Right renal cortex interstitium (tissue), 3 donors: Measurements from ENCODE around the gene ZNF775. TPM values are rescaled to one million over a fixed set of nuclear protein-coding genes. Genes with fewer than 3 reads are reported as not detected.

ENCODE experiments used
- DNase-seq, 3 donors: peaks; one replicate each; pipeline ENCODE4 v3.0.0-alpha.2; 2013; ENCODE audit warnings: low read depth in 3 of 3, low spot score in 2 of 3
- polyA plus RNA-seq, 3 donors: library from polyadenylated mRNA; unstranded; fragments of 120-200 nt; gene quantifications; one replicate each; pipeline ENCODE4 v1.2.1, GENCODE V29; 2013; ENCODE audit not compliant: insufficient read length in 3 of 3

Gene ZNF775
- polyA plus RNA-seq, 3 donors = 3.6 to 4.1 (median 4.1) TPM

DNA sequence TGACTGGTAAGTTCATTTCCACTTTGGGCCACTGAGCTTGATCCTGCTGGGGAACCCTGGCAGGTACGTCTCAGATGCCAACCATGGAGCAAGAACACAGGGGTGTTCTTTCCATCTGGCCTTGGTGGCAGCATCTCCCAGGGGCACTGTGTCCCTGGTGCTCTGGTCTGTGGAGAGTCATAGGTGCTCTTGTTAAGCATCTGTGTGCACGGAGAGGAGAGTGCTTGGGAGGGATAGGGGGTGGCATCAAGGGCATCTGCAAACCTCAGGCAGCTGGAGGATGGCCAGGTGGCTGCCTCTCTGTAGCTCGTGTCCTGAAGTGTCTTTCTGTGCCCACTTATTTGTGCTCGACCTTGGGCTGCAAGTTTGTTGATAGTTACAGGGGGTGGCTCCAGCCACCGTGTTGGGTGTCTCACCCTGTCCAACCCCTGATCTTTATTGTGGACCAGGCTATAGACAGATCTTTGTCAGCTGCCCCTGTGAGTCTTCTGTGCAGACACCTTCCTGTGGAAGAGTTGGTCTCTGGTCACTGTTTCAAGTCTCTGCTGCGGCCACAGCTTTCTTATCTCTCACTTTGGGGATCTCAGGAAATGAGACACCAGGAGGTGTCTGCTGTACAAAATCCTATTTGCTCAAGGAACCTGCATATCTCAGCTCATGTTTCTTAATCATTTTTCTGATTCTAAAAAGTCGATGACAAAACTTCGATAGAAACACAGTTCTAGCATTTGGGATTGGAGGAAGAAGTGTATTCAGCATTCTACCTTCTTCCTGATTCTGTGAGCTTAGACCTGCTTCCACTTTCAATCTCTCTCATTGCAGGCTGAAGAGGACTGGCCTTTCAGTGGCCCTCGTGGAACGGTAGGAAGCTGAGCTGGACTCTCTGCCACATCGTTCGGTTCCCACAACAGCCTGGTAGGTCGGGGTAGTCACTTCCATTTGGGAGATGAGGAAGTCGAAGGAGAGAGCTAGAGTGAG is 54.1 kb downstream of the ZNF775 start:
- DNase-seq = no peak

- DNase-seq = no peak
Observed at GRCh38 chr7:150434240-150434639, 55.1 kb downstream of the ZNF775 start.

DNA sequence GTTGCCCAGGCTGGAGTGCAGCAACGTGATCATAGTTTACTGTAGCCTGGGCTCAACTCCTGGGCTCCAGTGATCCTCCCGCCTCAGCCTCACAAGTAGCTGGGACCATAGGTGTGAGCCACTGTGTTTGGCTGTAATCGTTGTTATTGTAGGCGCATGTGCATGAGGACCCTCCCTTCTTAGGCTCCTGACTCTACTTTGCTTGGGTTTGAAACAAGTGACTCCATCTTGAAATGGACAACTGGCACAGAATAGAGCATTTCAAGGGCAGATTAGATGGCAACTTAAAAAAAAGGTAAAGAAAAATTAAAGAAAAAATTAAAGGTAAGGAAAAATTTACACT is 55.9 kb downstream of the ZNF775 start:
- DNase-seq = no peak

- DNase-seq = no peak
Observed at GRCh38 chr7:150435390-150436073, 56.4 kb downstream of the ZNF775 start.

DNA sequence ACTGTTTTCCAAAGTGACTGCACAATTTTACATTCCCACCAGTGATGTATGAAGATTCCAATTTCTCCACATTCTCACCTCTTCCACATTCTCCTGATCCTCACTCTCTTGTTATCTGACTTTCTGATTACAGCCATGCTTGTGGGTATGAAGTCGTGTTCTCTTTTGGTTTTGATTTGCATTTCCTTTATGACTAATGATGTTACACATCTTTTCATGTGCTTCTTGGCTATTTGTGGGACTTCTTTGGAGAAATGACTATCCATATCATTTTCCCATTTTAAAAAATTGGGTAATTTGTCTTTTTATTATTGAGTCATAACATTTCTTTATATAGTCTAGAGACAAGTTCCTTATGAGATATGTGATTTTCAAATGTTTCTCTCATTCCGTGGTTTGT is 60.8 kb downstream of the ZNF775 start:
- no peak for DNase-seq

- DNase-seq = no peak
Observed at GRCh38 chr7:150441524-150441923, 62.4 kb downstream of the ZNF775 start.

GRCh38 chr7:150442811-150443210 is 63.7 kb downstream of the ZNF775 start:
- no peak for DNase-seq

DNA sequence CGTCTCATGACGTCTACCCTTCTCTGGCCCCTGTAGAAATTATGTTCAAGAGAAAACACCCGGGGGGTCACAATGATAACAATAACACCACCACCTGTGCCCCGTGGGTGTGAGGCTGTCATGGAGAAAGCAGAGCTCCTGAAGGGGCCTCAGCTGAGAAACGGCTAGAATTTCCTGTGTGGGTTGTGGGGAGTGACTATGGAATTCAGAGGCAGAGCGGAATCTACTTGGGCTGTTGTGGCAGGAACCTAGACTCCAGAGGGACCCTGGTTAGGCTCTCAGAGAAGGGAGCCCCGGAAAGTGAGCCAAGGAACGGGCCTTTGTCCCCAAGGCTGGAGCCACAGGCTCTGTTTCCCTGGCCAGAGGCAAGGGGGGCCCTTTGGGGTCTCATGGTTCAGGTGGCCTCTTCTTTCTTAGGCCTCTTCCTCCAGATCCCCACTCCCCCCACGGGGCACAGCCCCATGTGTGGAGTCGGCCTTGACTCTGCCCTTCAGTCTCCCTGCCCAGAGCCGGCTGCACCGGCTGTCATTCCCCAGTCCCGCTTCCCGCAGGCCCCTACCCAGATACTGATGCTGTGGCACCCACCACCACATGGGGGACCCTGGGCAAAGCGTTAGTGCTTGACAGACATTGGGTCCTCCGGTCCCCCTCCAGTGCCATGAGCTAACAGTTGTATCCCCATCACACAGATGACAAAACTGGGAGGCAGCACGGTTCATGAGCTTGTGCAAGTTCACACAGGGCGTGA is 64.8 kb downstream of the ZNF775 start:
- no peak for DNase-seq

DNA sequence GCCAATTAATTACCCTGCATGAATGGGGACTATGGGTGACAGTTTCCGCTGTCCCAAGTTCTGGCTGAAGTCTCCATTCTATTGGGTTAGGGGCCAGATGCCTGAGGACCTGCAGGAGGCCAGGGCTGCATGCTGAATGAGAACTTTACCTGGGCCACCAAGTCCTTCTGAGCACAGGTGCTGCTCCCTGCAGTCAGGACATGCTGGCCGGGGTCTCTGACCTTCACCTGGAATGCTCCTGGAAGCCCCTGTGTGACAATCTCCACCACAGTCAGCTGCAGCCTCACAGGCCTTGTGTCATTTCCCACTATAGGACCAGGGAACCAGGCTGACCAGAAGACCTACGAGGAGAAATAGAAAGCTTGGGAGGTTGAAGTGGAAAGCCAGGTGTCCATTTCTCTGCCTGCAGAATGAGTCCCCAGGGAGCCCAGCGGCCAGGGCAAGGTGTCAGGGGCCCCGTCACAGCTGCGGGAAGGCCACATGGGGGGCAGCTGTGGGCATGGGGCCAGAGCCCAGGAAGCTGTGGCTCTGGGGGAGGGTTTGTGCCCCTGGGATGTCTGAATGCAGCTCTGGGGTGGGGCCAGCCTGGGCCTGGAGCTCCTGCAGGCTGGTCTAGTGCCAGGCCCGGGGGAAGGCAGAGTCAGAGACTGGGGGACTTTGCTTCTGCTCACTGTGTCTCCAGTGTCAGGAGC is 65.7 kb downstream of the ZNF775 start:
- no peak for DNase-seq

GRCh38 chr7:150446288-150446938 is 67.3 kb downstream of the ZNF775 start:
- no peak for DNase-seq

Other genes starting within 250 kb of the ZNF775 start
- 10 to 100 TPM; 19.8 to 27.1 (median 23.0) TPM for gene LRRC61, start 56.0 kb upstream of the ZNF775 start, polyA plus RNA-seq
- 10 to 100 TPM in 2 of 3 donors, 1 to 10 TPM in 1; 8.9 to 10.5 (median 10.4) TPM for gene ACTR3C, start 55.8 kb upstream of the ZNF775 start, polyA plus RNA-seq
- gene RARRES2, start 37.7 kb upstream of the ZNF775 start, polyA plus RNA-seq = 10 to 100 TPM; 39.2 to 49.2 (median 40.8) TPM
- gene REPIN1, start 10.5 kb upstream of the ZNF775 start, polyA plus RNA-seq = 10 to 100 TPM; 76.5 to 84.8 (median 79.6) TPM
- 10 to 100 TPM in 1 of 3 donors, 1 to 10 TPM in 2; 8.2 to 11.3 (median 9.4) TPM for gene GIMAP8, start 71.3 kb downstream of the ZNF775 start, polyA plus RNA-seq
- gene GIMAP7, start 135.5 kb downstream of the ZNF775 start, polyA plus RNA-seq = 10 to 100 TPM; 19.2 to 20.2 (median 20.1) TPM
- gene GIMAP4, start 188.1 kb downstream of the ZNF775 start, polyA plus RNA-seq = 10 to 100 TPM; 27.7 to 33.5 (median 27.8) TPM